Thyroid gland (tissue), 4 donors: ENCODE data around the gene SMIM43. TPM values are rescaled to one million over a fixed set of nuclear protein-coding genes. Genes with fewer than 3 reads are reported as not detected.

Experiments
- DNase-seq, 2 donors: peaks; one replicate each; pipeline ENCODE4 v3.0.0-alpha.2; 2019
- H3K27ac ChIP-seq, 3 donors: fragments of 200-600 bp; sonication (generic); 1 replicate in 2 of 3; 2 replicates in 1 of 3; pipeline ENCODE4 v1.5.1; 2016 to 2019; ENCODE audit warnings: mild to moderate bottlenecking in 1 of 3, moderate library complexity in 1 of 3
- H3K27me3 ChIP-seq: fragments of 200-600 bp; sonication (generic); one replicate; pipeline ENCODE4 v1.5.1; 2019
- H3K36me3 ChIP-seq, 2 donors: fragments of 200-600 bp; sonication (generic); one replicate each; pipeline ENCODE4 v1.5.1; 2016 to 2019
- H3K4me1 ChIP-seq, 2 donors: fragments of 200-600 bp; sonication (generic); one replicate each; pipeline ENCODE4 v1.5.1; 2017 to 2019
- H3K4me3 ChIP-seq, 3 donors: fragments of 200-600 bp; sonication (generic); replicated peaks in 1 of 3; 1 replicate in 2 of 3; 2 replicates in 1 of 3; pipeline ENCODE4 v1.5.1; 2016; ENCODE audit warnings: mild to moderate bottlenecking in 1 of 3
- H3K9me3 ChIP-seq: fragments of 200-600 bp; sonication (generic); one replicate; pipeline ENCODE4 v1.5.1; 2017
- POLR2A ChIP-seq, 2 donors: fragments of 450-650 bp; IDR thresholded peaks; one replicate each; pipeline ENCODE4 v1.6.1; 2017; ENCODE audit warnings: antibody characterized with exemption in 2 of 2, mild to moderate bottlenecking in 2 of 2, moderate library complexity in 1 of 2
- whole genome bisulfite sequencing, 2 donors: methylation state at CpG; one replicate each; pipeline ENCODE4 v1.1.5; 2017; 5-methylcytosine and 5-hydroxymethylcytosine counted together
- intact Hi-C: fragments of 100-400 bp; cut with DNase I; formaldehyde crosslinking; loops from one replicate; pipeline ENCODE4 v1.15.1; 2023
- total RNA-seq, 4 donors: library from RNA; depleted of rRNA; stranded (reverse); fragments of >200 nt; gene quantifications; one replicate each; pipeline ENCODE4 v1.2.3, GENCODE V29; 2016
- TF ChIP-seq, protein P1 (sequence below), 6 experiments: fragments of 200-600 bp in 3 of 6; fragments of 450-650 bp in 3 of 6; sonication (generic) in 3 of 6; IDR thresholded peaks; one replicate each; pipeline ENCODE4 v1.5.1; 2016 to 2019; ENCODE audit warnings: antibody characterized with exemption in 6 of 6, mild to moderate bottlenecking in 2 of 6, inconsistent platforms in 1 of 6, moderate library complexity in 1 of 6

Gene SMIM43
- total RNA-seq, 4 donors from 2014 or later: not detected

DNA sequence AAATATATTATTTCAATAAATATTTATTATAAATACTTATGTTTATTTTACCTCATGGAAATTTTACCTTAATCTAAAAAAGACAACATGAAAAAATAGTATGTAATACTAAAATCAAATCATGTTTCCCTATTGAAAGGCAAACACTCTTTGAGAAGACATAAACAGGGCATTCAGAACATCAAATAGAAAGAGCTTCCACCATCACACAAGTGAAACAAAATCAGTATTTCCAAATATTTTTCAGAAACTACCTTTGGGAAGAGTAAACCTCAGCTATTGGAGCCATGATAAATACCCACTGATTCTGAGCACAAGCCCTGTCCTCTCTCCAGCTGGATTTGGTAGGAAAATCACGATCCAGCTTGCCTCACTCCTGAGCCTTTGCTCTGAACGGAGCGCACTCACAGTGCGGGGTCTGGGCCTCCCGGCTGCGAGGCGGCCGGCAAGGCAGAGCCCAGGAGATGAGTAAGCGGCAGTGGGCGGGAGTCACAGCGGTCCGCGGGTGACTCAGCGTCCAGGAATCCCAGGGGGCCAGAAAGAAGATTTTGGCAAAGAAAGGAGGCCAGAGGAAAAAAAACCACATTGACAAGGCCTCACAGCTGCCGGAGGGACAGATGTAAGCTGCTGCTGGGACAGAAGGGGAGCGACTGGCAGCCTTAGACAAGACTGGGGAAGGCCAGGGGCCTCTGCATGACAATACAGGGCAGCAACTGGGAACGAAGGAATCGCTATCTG, 53.5 kb downstream of the SMIM43 start:
- WGBS, 2 donors: 13 to 23% methylated on average over 18 of the region's 18 CpGs

DNA sequence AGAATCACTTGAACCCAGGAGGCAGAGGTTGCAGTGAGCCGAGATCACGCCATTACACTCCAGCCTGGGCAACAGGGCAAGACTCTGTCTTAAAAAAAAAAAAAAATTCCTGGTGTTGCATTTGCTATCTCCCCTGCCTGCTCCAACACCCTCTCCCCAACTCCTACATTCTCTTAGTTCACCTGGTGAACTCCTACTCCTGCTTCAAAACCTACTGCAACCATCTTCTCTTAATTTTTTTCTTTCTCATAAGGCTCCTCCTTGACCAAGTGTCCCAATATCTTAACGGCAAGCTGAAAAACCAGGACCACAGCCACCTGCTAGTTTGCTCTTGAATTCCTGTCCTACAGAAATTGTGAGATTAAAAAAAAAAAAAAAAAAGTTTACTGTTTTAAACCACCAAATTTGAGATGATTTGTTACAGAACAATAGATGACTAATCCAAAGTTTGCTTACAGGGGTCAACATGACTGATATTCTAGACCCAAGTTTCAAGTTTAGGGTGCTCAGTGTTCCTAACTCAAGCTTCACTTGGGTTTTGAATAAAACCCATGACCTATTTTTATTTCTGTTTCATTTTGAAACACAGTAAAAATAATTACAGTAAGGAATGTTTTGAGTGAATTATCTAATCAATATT, 55.1 kb downstream of the SMIM43 start:
- no peak for TF ChIP-seq POLR2A (IDR thresholded peaks at IDR 0.05)
- TF ChIP-seq, protein P1, sequence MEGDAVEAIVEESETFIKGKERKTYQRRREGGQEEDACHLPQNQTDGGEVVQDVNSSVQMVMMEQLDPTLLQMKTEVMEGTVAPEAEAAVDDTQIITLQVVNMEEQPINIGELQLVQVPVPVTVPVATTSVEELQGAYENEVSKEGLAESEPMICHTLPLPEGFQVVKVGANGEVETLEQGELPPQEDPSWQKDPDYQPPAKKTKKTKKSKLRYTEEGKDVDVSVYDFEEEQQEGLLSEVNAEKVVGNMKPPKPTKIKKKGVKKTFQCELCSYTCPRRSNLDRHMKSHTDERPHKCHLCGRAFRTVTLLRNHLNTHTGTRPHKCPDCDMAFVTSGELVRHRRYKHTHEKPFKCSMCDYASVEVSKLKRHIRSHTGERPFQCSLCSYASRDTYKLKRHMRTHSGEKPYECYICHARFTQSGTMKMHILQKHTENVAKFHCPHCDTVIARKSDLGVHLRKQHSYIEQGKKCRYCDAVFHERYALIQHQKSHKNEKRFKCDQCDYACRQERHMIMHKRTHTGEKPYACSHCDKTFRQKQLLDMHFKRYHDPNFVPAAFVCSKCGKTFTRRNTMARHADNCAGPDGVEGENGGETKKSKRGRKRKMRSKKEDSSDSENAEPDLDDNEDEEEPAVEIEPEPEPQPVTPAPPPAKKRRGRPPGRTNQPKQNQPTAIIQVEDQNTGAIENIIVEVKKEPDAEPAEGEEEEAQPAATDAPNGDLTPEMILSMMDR (IDR thresholded peaks at IDR 0.05): no peak
- intact Hi-C loops: no loop called here
- 91 to 97% methylated on average over 3 of the region's 3 CpGs for WGBS, 2 donors

More for the DNA sequence above, 53.5 kb downstream of the SMIM43 start:
- TF ChIP-seq, protein P1 (IDR thresholded peaks at IDR 0.05): no peak
- no peak for TF ChIP-seq POLR2A (IDR thresholded peaks at IDR 0.05)
- Histone ChIP-seq H3K9me3 (no peaks in the 10 kb centered on the region), H3K4me3 (no peak overlapping the region), H3K27ac (peak overlapping the region in 1 of 3 donors; percentile 27), H3K36me3 (no peaks in the 10 kb centered on the region), H3K4me1 (no peaks in the 10 kb centered on the region), H3K27me3 (no peaks in the 10 kb centered on the region)
- DNase-seq: peak; percentile 54 to 59
- intact Hi-C loops: no loop called here

More for the DNA sequence above, 55.1 kb downstream of the SMIM43 start:
- Histone ChIP-seq H3K9me3 (no peaks in the 10 kb centered on the region), H3K27me3 (no peaks in the 10 kb centered on the region), H3K36me3 (no peaks in the 10 kb centered on the region), H3K4me1 (no peaks in the 10 kb centered on the region), H3K4me3 (no peak overlapping the region), H3K27ac (no peak overlapping the region)
- no peak for DNase-seq

Other genes with a start within 250 kb of the SMIM43 start
- 100 to 1,000 TPM; 313 to 356 (median 325) TPM for gene ANXA5, start 68.2 kb downstream of the SMIM43 start, total RNA-seq
- gene EXOSC9, start 36.2 kb upstream of the SMIM43 start, total RNA-seq: 10 to 100 TPM in 3 of 4 donors, 1 to 10 TPM in 1; 9.6 to 21.0 (median 15.6) TPM
- 1 to 10 TPM; 1.0 to 1.5 (median 1.3) TPM for gene CCNA2, start 58.7 kb upstream of the SMIM43 start, total RNA-seq
- 10 to 100 TPM; 15.0 to 34.1 (median 24.5) TPM for gene BBS7, start 105.3 kb upstream of the SMIM43 start, total RNA-seq
- 1 to 10 TPM in 1 of 4 donors, under 1 TPM in 3; 0.27 to 1.1 (median 0.55) TPM for gene TRPC3, start 186.9 kb upstream of the SMIM43 start, total RNA-seq